OCI-LY3 (cell line): ENCODE results near the gene SRD5A1.

Experiments used
- EZH2phosphoT487 ChIP-seq: fragments of 200-600 bp; shearing (Covaris generic); IDR thresholded peaks from 2 replicates; pipeline ENCODE4 v1.6.1; 2018; ENCODE audit warnings: antibody characterized with exemption, mixed run types, low read depth
- TF ChIP-seq, protein P1 (sequence below): fragments of 200-600, 300-600 bp; sonication (generic); IDR thresholded peaks from 2 replicates; pipeline ENCODE4 v1.5.1; 2014; ENCODE audit warnings: antibody characterized with exemption, low read length, low read depth

DNA sequence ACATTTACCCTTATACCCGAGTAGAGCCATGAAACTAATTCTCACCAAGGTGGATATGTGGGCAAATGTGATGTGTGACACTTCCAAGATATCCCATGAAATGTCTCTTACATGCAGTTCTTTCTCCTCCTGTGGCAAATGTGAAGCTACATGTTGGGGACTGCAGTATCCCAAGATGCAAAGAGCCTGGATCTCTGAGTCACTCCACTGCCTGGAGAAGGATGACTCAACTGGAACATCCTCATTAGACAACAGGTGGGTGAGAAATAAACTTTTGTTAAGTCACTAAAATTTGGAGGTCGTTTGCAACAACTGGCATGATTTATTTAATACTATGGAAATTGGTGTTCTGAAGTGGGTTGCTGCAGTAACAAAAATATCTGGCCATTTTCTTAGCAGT, 43.5 kb downstream of the SRD5A1 start:
- TF ChIP-seq, protein P1, sequence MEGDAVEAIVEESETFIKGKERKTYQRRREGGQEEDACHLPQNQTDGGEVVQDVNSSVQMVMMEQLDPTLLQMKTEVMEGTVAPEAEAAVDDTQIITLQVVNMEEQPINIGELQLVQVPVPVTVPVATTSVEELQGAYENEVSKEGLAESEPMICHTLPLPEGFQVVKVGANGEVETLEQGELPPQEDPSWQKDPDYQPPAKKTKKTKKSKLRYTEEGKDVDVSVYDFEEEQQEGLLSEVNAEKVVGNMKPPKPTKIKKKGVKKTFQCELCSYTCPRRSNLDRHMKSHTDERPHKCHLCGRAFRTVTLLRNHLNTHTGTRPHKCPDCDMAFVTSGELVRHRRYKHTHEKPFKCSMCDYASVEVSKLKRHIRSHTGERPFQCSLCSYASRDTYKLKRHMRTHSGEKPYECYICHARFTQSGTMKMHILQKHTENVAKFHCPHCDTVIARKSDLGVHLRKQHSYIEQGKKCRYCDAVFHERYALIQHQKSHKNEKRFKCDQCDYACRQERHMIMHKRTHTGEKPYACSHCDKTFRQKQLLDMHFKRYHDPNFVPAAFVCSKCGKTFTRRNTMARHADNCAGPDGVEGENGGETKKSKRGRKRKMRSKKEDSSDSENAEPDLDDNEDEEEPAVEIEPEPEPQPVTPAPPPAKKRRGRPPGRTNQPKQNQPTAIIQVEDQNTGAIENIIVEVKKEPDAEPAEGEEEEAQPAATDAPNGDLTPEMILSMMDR, result no peak
- TF ChIP-seq EZH2phosphoT487, result no peak
